Activated naive CD4-positive, alpha-beta T cell treated with anti-CD3 and anti-CD28 coated beads, Interleukin-2, amount 50 U/mL, for 72 hours (primary cell): ENCODE data around the gene BOD1L2. TPM values are rescaled to one million over a fixed set of nuclear protein-coding genes. Genes with fewer than 3 reads are reported as not detected.

Experiments used
- ATAC-seq, 2 donors: fragments of 150-1000 bp; cut with Tn5 transposase; 2 replicates each; pipeline ENCODE4 v1.10.0; 2021; ENCODE audit warnings: mild to moderate bottlenecking in 2 of 2, moderate library complexity in 2 of 2
- DNase-seq, 2 donors: peaks; one replicate each; pipeline ENCODE4 v3.0.0; 2021 to 2022; ENCODE audit warnings: low spot score in 2 of 2
- H3K27ac Mint-ChIP-seq, 2 donors: one replicate each; pipeline ENCODE4 v1.8.0; 2022; ENCODE audit warnings: mild to moderate bottlenecking in 2 of 2, mixed read lengths in 2 of 2
- H3K36me3 Mint-ChIP-seq, 2 donors: one replicate each; pipeline ENCODE4 v1.8.0; 2022; ENCODE audit warnings: mixed read lengths in 2 of 2
- H3K9me3 Mint-ChIP-seq, 2 donors: one replicate each; pipeline ENCODE4 v1.8.0; 2022; ENCODE audit warnings: mixed read lengths in 2 of 2
- total RNA-seq, 2 donors: library from RNA; stranded (reverse); gene quantifications; one replicate each; pipeline ENCODE4 v1.2.3, GENCODE V29; 2022

BOD1L2 gene
- total RNA-seq, 2 donors from 2014 or later: not detected

DNA sequence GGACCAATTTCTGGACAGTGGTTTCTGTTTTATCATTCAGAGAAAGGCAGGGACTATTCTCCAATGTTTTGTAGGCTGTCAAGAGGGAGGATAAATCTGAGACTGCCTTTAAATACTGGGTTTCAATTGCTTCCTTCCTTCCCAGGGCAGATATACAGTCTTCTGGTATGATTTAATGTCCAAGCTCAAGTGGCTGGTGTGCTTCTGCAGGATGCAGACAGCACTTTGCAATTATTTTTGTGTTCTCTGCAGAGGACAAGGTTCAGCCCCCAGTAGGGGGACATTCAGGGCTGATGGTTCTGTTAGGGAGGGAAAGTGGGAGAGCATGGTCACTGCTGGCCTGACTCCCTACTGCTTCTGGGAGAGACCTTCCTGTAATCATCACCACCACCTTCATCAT, 4.6 kb upstream of the BOD1L2 start:
- no peak overlapping the region for H3K27ac Mint-ChIP-seq
- H3K9me3 Mint-ChIP-seq: peaks cover 0 to 6% of the 10 kb centered on the region in 2 donors
- DNase-seq (no peak), ATAC-seq (no peak)
- H3K36me3 Mint-ChIP-seq: no peaks in the 10 kb centered on the region

DNA sequence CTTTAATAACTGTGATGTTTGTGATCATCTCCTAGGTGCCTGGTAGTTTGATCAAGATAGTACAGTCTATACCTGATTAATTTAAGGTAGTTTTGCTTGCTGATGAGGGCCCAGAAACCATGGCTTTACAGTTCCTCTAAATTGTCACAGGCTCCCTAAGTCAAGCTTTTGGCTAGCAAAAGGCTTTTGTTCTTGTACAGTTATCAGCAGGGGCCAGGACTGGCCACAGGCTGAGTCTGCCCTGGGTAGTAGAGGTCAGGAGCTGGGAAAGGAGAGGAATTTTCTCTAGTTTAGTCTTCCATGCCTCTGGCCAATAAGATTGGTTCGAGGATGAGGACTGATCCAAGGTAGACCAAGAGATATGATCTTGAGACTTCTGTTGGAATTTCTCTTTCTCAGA, 3.6 kb upstream of the BOD1L2 start:
- Mint-ChIP-seq H3K27ac (no peak overlapping the region), H3K36me3 (no peaks in the 10 kb centered on the region), H3K9me3 (peaks cover 0 to 6% of the 10 kb centered on the region in 2 donors)
- DNase-seq (no peak), ATAC-seq (no peak)

DNA sequence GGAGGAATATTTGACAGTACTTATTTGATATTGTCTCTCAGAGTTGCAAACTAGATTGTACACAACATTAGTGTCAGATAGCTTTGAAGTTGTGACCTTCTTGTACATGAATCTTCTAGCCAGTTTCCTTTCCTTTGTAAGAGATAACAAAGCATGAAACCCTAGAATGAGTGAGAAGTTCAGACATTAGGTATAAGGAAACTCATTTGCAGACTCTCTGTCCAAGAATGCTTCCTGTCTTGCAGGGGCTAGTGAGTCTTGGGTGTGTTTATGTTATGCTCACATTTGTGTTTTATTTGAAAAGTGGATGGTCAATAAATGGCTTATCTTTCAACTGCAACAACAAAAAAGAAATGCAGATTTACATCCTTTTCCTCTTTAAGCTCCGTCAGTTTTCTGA, 1.4 kb downstream of the BOD1L2 start:
- ATAC-seq (no peak), DNase-seq (no peak)
- Mint-ChIP-seq H3K27ac (no peak overlapping the region), H3K9me3 (peaks cover 0 to 6% of the 10 kb centered on the region in 2 donors), H3K36me3 (no peaks in the 10 kb centered on the region)

DNA sequence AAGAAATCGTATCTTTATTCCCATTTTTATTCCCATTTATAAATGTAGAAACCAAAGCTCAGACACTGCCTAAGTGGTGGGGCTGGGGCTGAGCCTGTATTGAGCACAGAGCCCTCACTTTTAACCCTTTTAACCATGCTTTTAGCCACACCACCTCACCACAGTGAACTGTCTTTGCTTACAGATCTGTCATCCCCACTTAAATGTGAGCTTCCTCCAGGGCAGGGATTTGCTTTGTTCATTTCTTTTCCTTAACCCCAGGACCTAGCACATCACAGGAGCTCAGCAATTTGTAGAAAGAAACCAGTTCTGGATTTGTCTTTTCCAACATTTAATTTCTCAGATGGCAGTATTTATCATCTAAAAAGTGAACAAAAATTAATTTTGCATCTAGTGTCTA, 2.2 kb downstream of the BOD1L2 start:
- Mint-ChIP-seq H3K9me3 (peaks cover 0 to 6% of the 10 kb centered on the region in 2 donors), H3K36me3 (no peaks in the 10 kb centered on the region), H3K27ac (no peak overlapping the region)
- ATAC-seq (no peak), DNase-seq (no peak)

DNA sequence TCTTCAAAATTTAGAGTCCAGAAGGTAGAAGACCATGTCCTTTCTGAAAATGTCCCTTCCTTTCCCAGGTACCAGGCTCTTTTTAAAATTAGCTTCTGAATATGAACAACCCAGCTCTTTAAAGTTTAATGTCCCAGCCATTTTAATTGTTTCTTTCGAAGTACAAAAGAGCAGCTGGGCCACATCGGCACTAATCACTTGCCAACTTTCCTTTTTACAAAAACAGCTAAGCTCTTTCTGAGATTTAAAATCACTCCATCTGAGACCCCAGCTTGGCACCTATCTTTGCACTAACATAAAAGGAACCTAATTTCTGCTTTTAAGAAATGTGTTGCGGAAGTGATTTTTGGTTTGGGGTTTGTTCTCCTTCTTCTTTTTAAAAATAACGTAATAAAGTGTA, 2.6 kb downstream of the BOD1L2 start:
- H3K9me3 Mint-ChIP-seq: peaks cover 0 to 6% of the 10 kb centered on the region in 2 donors
- DNase-seq (no peak), ATAC-seq (no peak)
- H3K36me3 Mint-ChIP-seq: no peaks in the 10 kb centered on the region
- H3K27ac Mint-ChIP-seq: no peak overlapping the region

DNA sequence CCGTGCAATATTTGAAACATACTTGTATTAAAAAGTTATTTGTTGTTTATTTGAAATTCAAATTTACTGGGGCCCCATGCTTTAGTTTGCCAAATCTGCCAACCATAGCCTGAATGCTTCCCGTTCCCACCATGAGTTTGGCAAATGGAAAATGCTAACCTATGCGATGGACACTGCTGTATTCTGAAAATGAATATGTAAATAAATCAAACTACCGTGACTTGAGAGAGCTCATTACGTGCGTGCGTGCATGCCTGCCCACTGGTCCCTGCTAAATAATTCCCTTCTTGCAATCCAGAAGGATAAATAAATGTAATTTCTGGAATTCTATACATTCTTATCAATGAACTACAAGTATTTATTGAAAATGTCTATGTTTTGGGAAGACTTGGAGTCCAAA, 3.2 kb downstream of the BOD1L2 start:
- DNase-seq (no peak), ATAC-seq (no peak)
- H3K36me3 Mint-ChIP-seq: no peaks in the 10 kb centered on the region
- peaks cover 0 to 6% of the 10 kb centered on the region in 2 donors for H3K9me3 Mint-ChIP-seq
- H3K27ac Mint-ChIP-seq: no peak overlapping the region

DNA sequence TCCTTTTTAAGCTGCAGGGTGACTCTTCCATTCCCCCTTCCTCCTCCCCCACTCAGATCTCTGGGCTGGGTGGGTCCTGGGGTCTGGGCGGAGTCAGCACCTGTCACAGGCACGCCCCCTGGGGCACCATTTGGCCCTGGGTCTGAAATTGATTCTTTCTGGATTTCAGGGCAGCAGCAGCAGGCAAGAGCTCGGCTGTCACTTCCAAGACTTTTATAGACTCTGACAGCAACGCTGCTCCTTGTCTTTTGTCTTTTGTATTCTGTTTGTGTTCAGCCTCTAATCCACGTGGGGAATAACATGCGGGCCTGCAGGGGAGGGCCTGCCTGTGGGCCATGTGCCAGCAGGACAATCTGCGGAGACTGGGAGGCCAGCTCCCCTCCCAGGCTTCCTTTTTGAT, 3.9 kb downstream of the BOD1L2 start:
- Mint-ChIP-seq H3K27ac (no peak overlapping the region), H3K9me3 (peaks cover 0 to 6% of the 10 kb centered on the region in 2 donors), H3K36me3 (no peaks in the 10 kb centered on the region)
- ATAC-seq: no peak
- no peak for DNase-seq

DNA sequence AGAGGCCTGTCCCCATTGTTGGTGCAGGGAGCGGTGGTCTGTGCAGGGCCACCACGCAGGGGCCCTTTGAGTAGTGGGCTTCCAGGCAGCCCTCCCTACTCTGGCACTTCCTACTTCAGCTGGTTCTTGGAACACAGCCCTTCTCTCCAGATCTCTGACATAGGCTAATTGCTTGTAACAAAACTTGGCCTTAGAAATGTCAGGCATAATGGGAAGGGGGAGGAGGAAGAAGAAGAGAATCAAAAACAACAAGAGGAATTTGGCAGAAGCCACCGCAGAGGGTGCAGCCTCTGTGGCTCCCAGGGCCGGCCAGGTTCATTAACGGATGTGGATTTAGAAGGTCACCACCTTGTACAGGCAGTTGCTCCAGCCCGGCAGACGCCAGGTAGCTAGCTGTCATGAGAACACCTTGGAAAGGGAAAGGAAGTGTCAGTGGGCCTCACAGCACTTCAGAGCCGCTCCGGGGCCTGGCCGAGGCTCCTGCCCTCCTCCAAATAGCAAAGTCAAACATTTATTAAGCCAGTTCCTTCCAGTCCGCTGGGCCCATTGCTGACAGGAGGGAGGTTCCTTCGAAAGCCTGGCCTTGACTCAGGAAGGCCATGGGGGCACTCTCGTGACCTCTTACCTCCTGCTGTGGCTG, 7.4 kb downstream of the BOD1L2 start:
- Mint-ChIP-seq H3K27ac (no peak overlapping the region), H3K36me3 (no peaks in the 10 kb centered on the region), H3K9me3 (no peaks in the 10 kb centered on the region)
- ATAC-seq: no peak
- DNase-seq: no peak

DNA sequence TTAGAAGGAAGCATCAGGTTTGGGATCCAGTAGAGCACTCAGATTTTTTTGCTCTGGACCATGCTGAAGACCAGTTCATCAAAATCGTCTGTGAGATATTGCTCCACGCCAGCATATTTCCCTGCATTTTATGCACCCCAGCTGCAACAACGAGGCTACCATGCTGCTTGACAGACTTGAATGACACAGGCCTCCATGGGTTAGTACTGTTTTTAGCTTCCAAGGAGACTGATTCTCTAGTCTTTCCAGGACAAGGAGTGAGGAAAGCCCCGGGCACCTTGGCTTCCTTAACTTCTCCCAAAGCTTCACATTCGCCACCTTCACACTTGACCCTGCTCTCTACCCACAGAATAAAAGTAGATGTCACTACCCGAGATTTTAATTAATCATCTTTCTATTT, 17.5 kb downstream of the BOD1L2 start:
- H3K36me3 Mint-ChIP-seq: peaks cover 0 to 7% of the 10 kb centered on the region in 2 donors
- H3K27ac Mint-ChIP-seq: no peak overlapping the region
- H3K9me3 Mint-ChIP-seq: peaks cover 5 to 10% of the 10 kb centered on the region in 2 donors
- no peak for DNase-seq
- no peak for ATAC-seq

DNA sequence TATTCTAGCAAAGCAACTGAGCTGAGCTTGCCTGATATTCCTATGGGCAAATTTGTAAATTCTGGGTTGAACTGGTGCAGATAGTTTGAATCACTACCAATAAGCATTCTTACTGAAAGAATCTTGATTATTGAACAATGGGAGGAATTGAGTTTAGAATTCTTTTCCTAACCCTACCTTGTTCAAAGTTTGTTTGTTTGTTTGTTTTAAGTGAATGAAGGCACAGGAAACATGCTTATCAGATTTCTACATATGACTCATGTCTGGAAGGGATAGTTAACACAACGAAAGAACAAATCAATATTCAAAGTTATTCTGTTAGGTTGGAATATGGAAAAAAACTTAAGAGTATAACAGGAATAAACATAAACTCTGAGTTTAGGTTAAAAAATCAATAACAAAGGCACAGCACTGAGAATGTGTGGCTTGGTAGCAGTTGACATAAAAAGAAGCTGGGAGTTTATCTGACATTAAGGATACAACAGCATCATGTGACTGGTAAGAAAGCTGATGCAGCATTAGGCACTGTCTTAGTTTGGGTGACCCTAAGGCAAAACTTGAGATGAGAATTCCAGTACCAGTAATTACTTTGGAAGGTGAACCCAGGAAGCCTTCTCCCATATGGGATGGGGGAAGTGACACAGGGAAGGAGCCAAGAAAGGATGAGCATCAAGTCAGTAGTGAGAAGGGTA, 20.9 kb downstream of the BOD1L2 start:
- ATAC-seq (no peak), DNase-seq (no peak)
- Mint-ChIP-seq H3K27ac (no peak overlapping the region), H3K9me3 (peaks cover 5 to 15% of the 10 kb centered on the region in 2 donors), H3K36me3 (peaks cover 0 to 7% of the 10 kb centered on the region in 2 donors)

DNA sequence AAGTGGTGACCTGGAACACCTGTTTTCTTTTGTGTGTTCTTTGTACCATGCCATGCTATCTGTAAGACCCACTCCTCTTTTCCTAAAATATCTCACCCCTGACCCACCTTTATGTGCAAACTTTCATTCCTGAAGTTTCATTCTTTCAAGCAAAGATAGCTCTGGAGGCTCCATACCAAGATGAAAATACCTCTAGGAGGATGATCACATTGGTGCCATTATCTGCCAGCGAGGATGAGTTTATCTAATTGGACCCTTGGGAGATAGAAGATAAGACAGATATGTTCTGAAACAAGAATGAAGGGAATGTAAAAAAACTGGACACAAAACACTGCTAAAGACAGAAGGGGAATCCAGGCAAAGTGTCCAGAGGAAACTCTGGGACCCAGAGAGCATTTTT, 24.1 kb downstream of the BOD1L2 start:
- DNase-seq (no peak), ATAC-seq (no peak)
- Mint-ChIP-seq H3K36me3 (peaks cover 0 to 3% of the 10 kb centered on the region in 2 donors), H3K9me3 (peaks cover 3 to 10% of the 10 kb centered on the region in 2 donors), H3K27ac (no peak overlapping the region)

DNA sequence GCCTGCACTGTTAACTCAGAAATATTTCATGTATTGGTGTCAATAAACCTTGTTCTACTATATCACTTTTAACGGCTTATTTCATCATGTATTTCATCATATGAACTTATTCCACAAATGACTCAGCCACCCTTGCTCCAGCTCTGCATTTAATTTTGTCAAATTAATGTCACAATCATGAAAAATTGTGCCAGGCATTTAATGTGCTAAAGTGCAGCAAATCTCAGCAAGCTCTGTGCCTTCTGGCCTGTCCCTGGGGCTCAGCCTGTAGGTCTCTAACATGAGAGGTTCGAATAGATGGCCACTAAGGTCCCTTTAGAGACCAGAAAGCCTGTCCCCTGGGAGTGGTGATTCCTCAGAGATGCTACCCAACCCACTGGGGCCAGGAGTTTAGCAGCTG, 28.6 kb downstream of the BOD1L2 start:
- H3K36me3 Mint-ChIP-seq: no peaks in the 10 kb centered on the region

DNA sequence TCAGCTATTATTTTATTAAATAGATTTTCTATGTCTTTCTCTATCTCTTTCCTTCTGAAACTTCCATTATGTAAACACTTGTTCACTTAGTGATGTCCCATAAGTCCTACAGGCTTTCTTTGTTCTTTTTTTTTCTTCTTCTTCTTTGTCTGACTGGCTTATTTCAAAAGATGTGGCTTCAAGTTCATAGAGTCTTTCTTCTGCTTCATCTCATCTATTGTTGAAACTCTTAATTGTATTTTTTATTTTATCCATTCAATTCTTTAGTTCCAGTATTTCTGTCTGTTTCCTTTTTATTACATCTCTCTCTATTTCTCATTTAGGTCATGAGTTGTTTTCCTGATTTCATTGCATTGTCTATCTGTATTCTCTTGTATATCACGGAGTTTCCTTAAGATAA, 38.5 kb downstream of the BOD1L2 start:
- Mint-ChIP-seq H3K9me3 (peaks cover 24 to 25% of the 10 kb centered on the region in 2 donors), H3K27ac (no peak overlapping the region), H3K36me3 (peaks cover 17 to 31% of the 10 kb centered on the region in 2 donors)
- DNase-seq (no peak), ATAC-seq (no peak)

More for the DNA sequence above, 28.6 kb downstream of the BOD1L2 start:
- DNase-seq (no peak), ATAC-seq (no peak)
- H3K27ac Mint-ChIP-seq: no peak overlapping the region
- H3K9me3 Mint-ChIP-seq: peaks cover 4 to 15% of the 10 kb centered on the region in 2 donors

DNA sequence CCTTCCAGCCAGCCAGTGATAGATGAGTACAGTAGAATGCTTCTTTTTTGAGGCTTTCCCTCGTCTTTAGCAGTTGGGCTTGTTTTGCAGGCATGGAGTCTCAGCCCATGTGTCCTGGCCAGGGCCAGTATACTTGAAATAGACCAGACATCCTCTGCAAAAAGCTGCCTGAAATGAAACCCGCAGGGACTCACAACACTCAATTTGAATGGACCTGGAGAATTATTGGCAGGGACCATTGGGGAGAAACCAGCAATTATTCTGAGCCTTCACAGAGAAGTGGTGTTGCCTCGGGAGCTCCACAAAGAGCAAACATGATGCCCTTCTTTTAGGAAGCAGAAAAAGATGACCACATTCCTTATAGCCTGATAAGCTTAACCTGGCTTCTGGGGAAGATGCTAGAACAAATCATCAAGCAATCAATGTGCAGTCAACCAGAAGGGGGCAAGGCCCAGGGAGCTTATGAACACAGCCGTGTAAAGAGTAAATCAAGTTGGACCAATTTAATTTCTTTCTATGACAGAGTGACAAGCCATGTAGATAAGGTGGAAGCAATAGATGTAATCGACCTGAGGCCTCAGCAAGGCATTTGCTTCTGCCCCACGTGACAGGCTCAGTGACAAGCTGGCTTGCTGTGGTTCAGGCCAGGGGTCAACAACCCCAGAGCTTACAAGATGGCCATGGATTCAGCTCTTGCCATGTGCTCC, 42.1 kb downstream of the BOD1L2 start:
- no peak overlapping the region for H3K27ac Mint-ChIP-seq
- H3K9me3 Mint-ChIP-seq: peaks cover 20 to 24% of the 10 kb centered on the region in 2 donors
- no peak for DNase-seq
- peaks cover 17 to 27% of the 10 kb centered on the region in 2 donors for H3K36me3 Mint-ChIP-seq
- ATAC-seq: no peak

DNA sequence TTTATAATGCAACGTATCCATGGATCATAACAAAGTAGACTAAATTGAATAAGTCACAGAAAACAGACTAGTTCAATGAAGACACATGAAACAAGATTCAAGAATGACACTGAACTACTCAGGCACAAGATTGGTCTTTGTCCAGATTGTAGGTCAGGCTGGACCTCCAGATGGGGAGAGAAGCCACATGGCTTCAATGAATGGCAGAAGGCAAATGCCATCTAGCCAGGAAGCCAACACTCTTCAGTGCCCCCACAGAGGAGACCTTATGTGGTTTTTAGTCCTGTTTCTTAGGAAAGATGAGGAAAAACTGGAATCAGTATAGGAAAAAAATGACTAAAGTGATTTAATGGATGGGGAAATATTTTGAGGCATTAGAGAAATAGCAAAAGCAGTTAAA, 43.1 kb downstream of the BOD1L2 start:
- no peak overlapping the region for H3K27ac Mint-ChIP-seq
- peaks cover 17 to 24% of the 10 kb centered on the region in 2 donors for H3K36me3 Mint-ChIP-seq
- H3K9me3 Mint-ChIP-seq: peaks cover 16 to 20% of the 10 kb centered on the region in 2 donors
- ATAC-seq (no peak), DNase-seq (no peak)

DNA sequence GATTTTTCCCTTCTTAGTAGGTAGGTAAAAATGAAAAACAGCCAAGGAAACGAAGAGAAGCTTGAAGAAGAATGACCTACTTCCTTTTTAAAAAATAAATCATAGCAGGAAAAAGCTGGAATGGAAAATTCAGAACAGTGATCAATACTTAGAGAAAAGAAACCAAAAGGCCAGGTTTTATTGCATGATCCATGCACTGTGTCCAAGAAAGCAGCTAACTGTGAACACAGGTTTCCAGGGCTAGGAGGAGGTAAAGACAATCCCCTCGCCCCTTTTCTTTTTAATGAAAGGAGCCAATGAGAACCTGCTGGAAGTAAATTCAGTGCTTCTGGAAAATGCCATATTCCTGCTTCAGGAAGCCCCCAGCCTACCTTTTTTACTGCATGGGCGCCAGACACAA, 47.2 kb downstream of the BOD1L2 start:
- ATAC-seq (no peak), DNase-seq (no peak)
- Mint-ChIP-seq H3K27ac (no peak overlapping the region), H3K9me3 (no peaks in the 10 kb centered on the region), H3K36me3 (no peaks in the 10 kb centered on the region)

DNA sequence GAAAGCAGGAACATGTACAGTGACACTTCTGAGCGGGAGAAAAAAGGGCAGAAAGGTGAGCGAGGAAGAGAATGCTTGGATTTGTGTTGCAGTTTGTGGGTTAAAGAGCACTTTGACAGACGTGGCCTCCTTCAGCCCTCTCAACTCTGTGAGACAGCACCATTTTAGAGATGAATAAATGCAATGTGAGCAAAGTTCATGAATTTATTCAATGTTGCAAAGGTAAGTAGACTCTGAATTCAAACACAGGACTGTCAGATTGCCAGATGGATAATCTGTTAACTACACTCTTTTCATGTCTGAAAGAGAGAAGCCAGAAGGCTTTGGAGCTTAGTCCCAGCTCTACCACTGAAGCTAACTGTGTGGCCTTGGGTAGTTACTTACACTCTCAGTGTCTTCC, 47.7 kb downstream of the BOD1L2 start:
- no peaks in the 10 kb centered on the region for H3K36me3 Mint-ChIP-seq
- no peak for DNase-seq
- ATAC-seq: no peak
- no peaks in the 10 kb centered on the region for H3K9me3 Mint-ChIP-seq
- H3K27ac Mint-ChIP-seq: no peak overlapping the region
